DND-41 (cell line): ENCODE data around the gene CCL2.

ENCODE experiments used
- CTCF ChIP-seq: IDR thresholded peaks from 2 replicates; pipeline ENCODE4 v1.5.1; 2012; ENCODE audit warnings: borderline replicate concordance, low read length, moderate library complexity, mild to moderate bottlenecking; ENCODE audit not compliant: poor library complexity, severe bottlenecking; ENCODE audit errors: extremely low read depth
- EZH2 ChIP-seq: IDR thresholded peaks from 3 replicates; pipeline ENCODE4 v1.6.1; 2012; ENCODE audit warnings: borderline replicate concordance, low read depth, mild to moderate bottlenecking, moderate library complexity, low read length, inconsistent platforms; ENCODE audit not compliant: severe bottlenecking

DNA sequence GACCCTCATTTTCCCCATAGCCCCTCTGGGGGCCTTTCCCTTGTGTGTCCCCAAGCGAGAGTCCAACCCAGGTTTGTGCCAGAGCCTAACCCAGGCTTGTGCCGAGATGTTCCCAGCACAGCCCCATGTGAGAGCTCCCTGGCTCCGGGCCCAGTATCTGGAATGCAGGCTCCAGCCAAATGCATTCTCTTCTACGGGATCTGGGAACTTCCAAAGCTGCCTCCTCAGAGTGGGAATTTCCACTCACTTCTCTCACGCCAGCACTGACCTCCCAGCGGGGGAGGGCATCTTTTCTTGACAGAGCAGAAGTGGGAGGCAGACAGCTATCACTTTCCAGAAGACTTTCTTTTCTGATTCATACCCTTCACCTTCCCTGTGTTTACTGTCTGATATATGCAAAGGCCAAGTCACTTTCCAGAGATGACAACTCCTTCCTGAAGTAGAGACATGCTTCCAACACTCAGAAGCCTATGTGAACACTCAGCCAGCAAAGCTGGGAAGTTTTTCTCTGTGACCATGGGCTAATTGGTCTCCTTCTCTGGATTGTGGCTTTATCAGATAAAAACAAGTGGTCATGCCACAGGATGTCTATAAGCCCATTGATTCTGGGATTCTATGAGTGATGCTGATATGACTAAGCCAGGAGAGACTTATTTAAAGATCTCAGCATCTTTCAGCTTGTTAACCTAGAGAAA is 2.5 kb upstream of the CCL2 start:
- TF ChIP-seq CTCF (no peak), EZH2 (no peak)
